HL-60 (cell line): ENCODE results near the gene TBC1D5.

Experiments used
- DNase-seq, 2 experiments: peaks; one replicate each; pipeline ENCODE4 v3.0.0-alpha.2; 2010 to 2020; ENCODE audit warnings: low read depth in 1 of 2, low spot score in 1 of 2
- H3K27ac ChIP-seq: fragments of 250-450 bp; sonication (Bioruptor Pico); replicated peaks from 2 replicates; pipeline ENCODE4 v1.5.1; 2020; ENCODE audit warnings: mild to moderate bottlenecking, moderate library complexity
- H3K27me3 ChIP-seq: fragments of 250-450 bp; sonication (Bioruptor Pico); 2 replicates; pipeline ENCODE4 v1.5.1; 2021; ENCODE audit warnings: mild to moderate bottlenecking, moderate library complexity; ENCODE audit not compliant: insufficient read depth, poor library complexity, severe bottlenecking
- H3K4me3 ChIP-seq: replicated peaks from 2 replicates; pipeline ENCODE4 v1.5.1; 2011; ENCODE audit warnings: mild to moderate bottlenecking, control low read depth, low read length; ENCODE audit not compliant: insufficient read depth
- GABPA ChIP-seq: IDR thresholded peaks from 2 replicates; pipeline ENCODE4 v1.6.1; 2012; ENCODE audit warnings: low read depth
- POLR2AphosphoS5 ChIP-seq: IDR thresholded peaks from 2 replicates; pipeline ENCODE4 v1.6.1; 2012; ENCODE audit warnings: low read depth
- REST ChIP-seq: IDR thresholded peaks from 2 replicates; pipeline ENCODE4 v1.6.1; 2012; ENCODE audit warnings: low read depth; ENCODE audit not compliant: insufficient replicate concordance
- SPI1 ChIP-seq: IDR thresholded peaks from 2 replicates; pipeline ENCODE4 v1.6.1; 2012; ENCODE audit warnings: low read depth, mild to moderate bottlenecking, borderline replicate concordance
- TF ChIP-seq, protein P1 (sequence below): IDR thresholded peaks from one replicate; pipeline ENCODE4 v1.5.1; 2011; ENCODE audit warnings: low read length, control low read depth, inconsistent platforms; ENCODE audit not compliant: insufficient read depth

The TBC1D5 gene

GRCh38 chr3:17314171-17314570, 428.3 kb downstream of the TBC1D5 start:
- TF ChIP-seq REST (no peak), SPI1 (no peak), POLR2AphosphoS5 (no peak), GABPA (no peak)
- TF ChIP-seq, protein P1, sequence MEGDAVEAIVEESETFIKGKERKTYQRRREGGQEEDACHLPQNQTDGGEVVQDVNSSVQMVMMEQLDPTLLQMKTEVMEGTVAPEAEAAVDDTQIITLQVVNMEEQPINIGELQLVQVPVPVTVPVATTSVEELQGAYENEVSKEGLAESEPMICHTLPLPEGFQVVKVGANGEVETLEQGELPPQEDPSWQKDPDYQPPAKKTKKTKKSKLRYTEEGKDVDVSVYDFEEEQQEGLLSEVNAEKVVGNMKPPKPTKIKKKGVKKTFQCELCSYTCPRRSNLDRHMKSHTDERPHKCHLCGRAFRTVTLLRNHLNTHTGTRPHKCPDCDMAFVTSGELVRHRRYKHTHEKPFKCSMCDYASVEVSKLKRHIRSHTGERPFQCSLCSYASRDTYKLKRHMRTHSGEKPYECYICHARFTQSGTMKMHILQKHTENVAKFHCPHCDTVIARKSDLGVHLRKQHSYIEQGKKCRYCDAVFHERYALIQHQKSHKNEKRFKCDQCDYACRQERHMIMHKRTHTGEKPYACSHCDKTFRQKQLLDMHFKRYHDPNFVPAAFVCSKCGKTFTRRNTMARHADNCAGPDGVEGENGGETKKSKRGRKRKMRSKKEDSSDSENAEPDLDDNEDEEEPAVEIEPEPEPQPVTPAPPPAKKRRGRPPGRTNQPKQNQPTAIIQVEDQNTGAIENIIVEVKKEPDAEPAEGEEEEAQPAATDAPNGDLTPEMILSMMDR: no peak
- no peaks in the 10 kb centered on the region for H3K27me3 ChIP-seq

DNA sequence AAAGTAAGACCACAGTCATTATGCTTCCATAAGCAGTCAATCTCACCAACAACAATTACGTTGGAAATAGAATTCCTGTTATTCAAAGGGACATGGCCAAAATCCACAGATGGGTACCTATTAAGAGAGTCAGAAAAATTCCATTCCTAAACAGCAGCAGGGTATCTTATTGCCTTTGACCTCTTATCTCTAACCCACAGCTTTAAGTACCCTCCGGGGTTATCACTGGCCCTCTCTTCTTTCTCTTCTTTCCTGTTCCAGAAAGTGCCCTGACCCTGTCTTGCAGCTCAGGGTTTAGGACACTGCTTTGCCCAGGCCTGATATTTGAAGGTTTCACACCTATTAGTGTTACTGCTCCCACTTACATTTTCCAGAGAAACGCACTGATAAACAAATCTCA, 428.7 kb downstream of the TBC1D5 start:
- DNase-seq: no peak
- TF ChIP-seq POLR2AphosphoS5: no peak
- TF ChIP-seq REST: no peak
- no peak for TF ChIP-seq GABPA
- no peak for TF ChIP-seq SPI1
- TF ChIP-seq, protein P1: no peak
- no peak overlapping the region for H3K27ac ChIP-seq
- H3K4me3 ChIP-seq: no peak overlapping the region
- no peaks in the 10 kb centered on the region for H3K27me3 ChIP-seq

More at GRCh38 chr3:17314171-17314570, 428.3 kb downstream of the TBC1D5 start:
- Histone ChIP-seq H3K4me3 (no peak overlapping the region), H3K27ac (no peak overlapping the region)
- no peak for DNase-seq

DNA sequence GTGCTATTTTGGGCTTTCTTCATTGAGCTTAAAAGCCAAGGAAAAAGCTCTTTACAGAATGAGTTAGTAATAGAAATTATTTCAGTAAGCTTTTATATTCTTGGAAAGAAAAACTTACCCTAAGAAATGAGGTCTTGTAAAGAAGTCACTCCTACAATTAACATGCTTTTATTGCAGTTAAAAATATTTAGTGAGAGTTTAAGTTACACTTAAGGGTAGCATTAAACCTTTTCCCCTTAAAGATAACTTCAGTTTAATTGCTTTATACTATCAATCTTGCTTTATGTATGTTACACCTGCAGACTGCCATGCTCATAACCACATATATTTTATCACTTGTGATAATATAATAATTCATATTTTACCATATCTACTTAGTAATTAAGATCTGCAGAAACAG, 431.4 kb downstream of the TBC1D5 start:
- Histone ChIP-seq H3K27ac (no peak overlapping the region), H3K4me3 (no peak overlapping the region)
- no peak for DNase-seq

More for the DNA sequence above, 431.4 kb downstream of the TBC1D5 start:
- TF ChIP-seq GABPA: no peak
- TF ChIP-seq, protein P1: no peak
- no peak for TF ChIP-seq SPI1
- no peak for TF ChIP-seq POLR2AphosphoS5
- TF ChIP-seq REST: no peak
- H3K27me3 ChIP-seq: no peaks in the 10 kb centered on the region
